CD4-positive, alpha-beta T cell treated with Interleukin-17A for 4 hours (primary cell): ENCODE data around the gene ISYNA1.
A peak's percentile ranks its signal among the peaks of the same experiment; 100 is the strongest.

Experiments
- DNase-seq: peaks from one replicate; pipeline ENCODE4 v3.0.0-alpha.2; 2020; ENCODE audit warnings: mixed read lengths

Gene ISYNA1

DNA sequence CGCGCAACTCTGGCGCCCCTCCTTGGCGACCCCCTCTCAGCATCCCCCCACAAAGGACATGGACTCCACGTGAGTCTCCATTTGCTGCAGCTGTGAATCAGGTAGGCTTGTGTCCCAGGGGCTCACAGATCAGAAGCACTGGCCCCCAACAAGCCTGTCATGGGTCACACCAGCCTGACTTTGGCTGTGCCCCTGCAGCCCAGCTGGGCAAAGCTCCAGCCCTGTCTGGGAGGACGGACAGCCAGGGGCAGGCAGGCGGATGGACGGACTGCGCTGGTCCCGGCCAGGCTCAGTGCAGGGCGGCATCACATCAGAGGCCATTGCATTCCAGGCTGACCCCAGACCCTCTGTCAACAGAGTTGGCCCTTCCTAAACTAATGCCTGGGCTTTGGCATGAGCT, 28.4 kb upstream of the ISYNA1 start:
- no peak for DNase-seq

- DNase-seq: no peak
Measured at GRCh38 chr19:18465964-18466339, 28.0 kb upstream of the ISYNA1 start.

GRCh38 chr19:18465214-18465963, 27.5 kb upstream of the ISYNA1 start:
- DNase-seq: no peak

GRCh38 chr19:18464646-18465045, 26.7 kb upstream of the ISYNA1 start:
- DNase-seq: no peak

DNA sequence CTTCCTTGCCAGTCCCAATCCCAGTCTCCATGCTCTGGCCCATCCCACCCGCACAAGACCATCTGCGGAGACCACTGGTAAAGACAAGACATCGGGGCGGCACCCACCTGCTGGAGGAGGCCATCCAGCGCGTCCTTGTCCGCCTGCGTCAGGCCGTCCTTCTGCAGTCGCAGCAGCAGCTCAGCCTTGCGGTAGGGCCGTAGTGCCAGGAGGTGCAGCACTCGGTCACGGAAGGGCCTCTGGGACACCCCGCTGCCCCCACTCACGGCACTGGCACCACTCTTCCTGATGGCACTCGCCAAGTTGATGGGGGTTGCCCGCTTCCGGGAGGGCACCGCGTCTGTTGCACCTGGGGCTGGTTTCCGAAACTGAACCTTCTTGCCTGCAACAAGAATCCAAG, 23.5 kb upstream of the ISYNA1 start:
- no peak for DNase-seq

DNA sequence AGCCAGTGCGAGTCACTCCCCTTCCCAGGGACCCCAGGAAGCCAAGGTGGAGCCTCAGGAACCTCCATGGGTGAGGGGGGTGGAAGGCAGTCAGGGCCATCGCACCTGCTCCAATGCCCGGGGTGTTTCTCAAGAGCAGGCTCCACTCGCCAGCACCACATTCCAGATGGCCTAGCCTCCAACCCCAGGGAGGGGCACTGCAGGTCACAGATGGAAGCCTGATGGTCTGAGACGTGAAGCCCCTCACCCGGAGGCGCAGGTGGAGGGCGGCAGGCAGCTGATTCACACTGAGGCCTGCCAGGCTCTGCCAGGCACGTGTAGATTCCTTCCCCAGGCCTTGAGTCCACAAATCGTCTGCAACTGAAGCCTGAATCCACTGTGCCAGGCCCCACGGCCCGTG, 23.0 kb upstream of the ISYNA1 start:
- DNase-seq: no peak

DNA sequence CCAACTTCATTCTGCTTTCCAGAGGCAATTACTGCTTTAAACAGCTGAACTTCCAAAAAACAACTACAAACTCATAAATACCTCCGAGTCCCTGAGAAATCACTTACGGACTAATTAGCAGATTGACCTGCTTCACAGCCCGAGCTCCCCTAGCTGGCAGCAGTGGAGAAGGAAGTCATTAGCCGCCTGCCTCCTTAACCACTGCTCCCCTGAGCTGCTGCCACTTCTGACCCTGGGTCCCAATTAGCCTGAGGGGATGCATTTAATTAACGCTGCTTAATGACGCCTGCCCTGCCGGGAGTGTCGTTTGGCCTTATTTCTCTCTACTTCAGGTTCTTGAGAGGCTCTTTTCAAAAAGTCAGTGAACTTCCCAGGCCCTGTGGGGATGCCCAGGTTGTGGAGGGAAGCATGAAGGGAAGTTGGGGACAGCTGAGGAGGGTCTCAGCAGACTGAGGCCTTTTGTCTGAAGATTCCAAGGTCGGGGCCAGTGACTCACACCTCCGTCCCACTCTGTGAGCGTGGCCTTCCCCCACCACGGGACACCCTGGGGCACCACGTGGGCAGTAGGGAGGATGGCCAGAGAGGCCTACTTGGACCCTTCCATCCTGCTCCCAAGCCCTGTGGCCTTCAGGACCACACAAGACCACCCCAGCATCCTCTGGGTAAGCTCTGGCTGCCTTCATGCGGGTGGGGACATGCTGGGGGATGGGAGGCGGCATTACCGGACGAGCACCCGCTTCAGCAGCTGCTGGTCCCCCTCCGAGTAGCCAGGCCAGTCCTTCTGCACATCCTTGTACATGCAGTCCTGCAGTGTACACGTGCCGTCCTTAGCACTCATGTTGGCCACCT, 19.8 kb upstream of the ISYNA1 start:
- DNase-seq: no peak

DNA sequence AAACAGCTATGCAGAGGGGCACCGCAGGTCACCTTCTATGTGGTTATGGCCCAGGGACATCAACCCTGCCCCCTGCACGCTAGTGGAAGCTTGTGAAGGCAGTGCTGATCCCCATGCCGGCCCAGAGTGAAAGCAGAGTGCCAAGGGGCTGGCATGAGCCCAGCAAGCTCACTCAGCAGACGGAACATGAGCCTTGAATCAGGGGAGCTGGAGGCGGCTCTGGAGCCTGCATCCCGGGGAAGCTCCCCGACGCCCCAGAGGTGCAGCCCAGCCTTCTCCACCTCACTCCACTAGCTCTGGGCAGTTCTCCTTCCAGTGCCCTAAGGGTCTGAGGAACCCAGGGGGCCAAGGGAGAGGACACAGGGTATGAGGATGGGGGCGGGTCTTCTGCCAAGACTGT, 19.0 kb upstream of the ISYNA1 start:
- DNase-seq: no peak

GRCh38 chr19:18456279-18456678, 18.3 kb upstream of the ISYNA1 start:
- no peak for DNase-seq

DNA sequence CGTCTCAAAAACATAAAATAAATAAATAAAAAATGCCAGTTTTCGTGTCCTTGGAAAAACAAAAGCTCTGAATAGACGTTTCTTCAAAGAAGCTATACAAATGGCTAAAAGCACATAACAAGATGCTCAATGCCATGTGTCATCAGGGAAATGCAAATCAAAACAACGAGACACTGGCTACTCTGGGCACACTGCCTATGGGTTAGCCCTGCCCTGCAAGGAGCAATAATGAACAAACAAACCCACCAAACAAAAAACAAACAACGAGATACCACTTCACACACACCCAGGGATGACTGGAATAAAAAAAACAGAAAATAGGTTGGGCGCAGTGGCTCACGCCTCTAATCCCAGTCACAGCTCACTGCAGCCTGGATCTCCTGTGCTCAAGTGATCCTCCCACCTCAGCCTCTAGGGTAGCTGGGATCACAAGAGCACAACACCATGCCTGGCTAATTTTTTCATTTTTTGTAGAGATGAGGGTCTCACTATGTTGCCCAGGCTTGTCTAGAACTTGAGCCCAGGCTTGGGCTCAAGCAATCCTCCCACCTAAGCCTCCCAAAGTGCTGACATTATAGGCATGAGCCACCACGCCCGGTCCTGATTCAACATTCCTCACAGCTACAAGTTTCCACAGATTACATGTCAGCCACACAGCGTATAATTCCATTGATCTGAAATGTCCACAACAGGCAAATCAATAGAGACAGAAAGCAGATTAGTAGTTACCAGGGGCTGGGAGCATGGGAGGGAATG, 15.5 kb upstream of the ISYNA1 start:
- DNase-seq: no peak

GRCh38 chr19:18452386-18452785, 14.5 kb upstream of the ISYNA1 start:
- DNase-seq: no peak

DNA sequence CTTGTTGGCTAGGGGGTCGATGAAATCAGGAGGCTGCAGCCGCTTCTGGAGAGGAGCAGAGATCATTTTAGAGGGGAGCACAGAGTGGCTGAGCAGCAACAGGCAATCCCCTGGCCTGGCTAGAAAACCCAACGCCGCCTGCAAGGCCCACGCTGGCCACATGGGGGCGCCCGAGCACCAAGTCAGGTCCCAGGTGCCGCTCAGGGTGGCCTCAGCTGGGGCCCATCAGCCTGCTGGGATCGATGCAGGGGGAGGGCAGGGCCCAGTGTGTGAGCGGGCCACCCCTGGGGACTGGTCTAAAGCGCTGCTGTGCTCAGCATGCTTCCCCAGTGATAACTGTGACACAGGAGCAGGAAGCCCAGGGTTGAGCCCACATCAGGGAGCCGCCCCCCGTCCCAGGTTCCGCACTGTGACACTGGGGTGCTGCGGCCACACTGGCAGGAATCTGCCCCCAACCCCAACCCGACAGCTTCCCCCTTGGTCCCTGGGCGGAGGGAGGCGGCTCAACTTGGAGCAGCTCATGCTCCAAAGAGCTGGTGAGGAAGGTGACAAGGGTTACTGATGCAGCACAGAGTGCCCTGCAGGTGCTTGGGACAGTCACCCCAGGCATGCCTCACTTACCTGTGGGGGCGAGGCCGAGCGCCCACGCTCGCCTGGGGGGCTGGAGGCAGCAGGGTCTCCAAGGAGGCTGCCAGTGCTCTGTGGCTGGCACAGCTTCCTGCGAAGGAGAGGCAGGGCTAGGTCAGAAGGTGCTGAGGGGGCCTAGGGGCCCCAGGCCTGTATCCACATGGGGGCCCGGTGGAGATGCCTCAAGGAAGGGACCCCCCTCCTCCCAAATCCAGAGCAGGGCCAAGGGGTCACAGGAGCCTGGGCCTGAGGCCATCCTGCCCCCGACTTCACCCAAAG, 13.3 kb upstream of the ISYNA1 start:
- peak; percentile 90 for DNase-seq

- DNase-seq: no peak
Measured at GRCh38 chr19:18450021-18450930, 12.3 kb upstream of the ISYNA1 start.

GRCh38 chr19:18449552-18449951, 11.6 kb upstream of the ISYNA1 start:
- DNase-seq: no peak

- no peak for DNase-seq
Measured at GRCh38 chr19:18446811-18447359, 9.0 kb upstream of the ISYNA1 start.

- no peak for DNase-seq
Measured at GRCh38 chr19:18446145-18446810, 8.3 kb upstream of the ISYNA1 start.

GRCh38 chr19:18445262-18445948, 7.5 kb upstream of the ISYNA1 start:
- DNase-seq: no peak

DNA sequence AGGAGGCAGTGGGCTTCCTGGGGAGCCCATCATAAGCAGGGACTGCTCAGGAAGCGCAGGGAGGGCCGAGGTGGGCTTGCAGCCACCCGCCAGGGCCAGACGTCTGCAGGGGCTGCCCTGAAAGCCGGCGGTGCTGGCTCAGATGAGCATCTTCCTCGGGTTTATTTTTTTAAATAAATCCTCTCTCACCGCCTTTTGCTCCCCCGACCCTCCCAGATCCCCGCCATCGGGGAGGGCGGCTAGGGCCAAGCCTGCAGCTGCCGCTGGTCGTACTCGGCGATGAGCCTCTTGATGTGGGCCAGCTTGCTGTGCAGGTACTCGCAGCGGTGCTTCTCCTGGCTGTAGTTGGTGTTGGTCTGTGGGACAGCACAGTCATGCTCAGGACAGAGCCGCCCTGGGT, 6.6 kb upstream of the ISYNA1 start:
- DNase-seq: no peak

DNA sequence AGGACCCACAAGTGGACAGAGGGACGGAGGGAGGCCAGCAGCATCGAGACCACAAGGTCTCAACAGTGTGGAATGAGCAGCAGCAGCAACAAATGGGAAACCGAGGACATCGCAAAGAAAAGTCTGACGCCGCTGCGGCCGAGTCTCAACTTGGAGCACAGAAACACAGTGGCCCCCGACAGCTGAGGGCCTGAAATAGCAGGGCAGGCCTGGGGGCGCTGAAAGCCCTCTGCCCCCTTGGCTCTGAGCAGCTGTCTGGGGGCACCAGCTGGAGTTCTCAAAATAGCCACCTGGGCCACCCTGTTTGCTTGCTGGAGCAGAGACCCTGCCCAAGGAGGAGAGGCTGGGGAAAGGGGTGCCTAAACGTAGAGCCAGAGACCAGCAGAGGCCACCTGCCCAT, 5.9 kb upstream of the ISYNA1 start:
- DNase-seq: no peak

- DNase-seq: no peak
Measured at GRCh38 chr19:18443406-18443805, 5.5 kb upstream of the ISYNA1 start.
